ENCODE results near the gene RNU1-3.
"Not testable (repeated sequence)": the region's sequence is repeated elsewhere in the genome, so short reads cannot be mapped to it uniquely, and the experiment has no call there.

The RNU1-3 gene

GRCh38 chr1:16649390-16649789 lies 17.4 kb downstream of the RNU1-3 start:
- DNase-seq (ENCODE audit: low spot score); H3K27me3 ChIP-seq (ENCODE audit: insufficient read depth, poor library complexity, severe bottlenecking); H3K4me1 ChIP-seq (ENCODE audit: insufficient read depth, poor library complexity, severe bottlenecking); ATAC-seq (ENCODE audit: low read depth); H3K9me3 ChIP-seq (ENCODE audit: severe bottlenecking); H3K4me3 ChIP-seq (ENCODE audit: severe bottlenecking); H3K27ac ChIP-seq (ENCODE audit: poor library complexity, severe bottlenecking); H3K36me3 ChIP-seq (ENCODE audit: low read depth): not testable (repeated sequence)

- not testable (repeated sequence) for H3K9me3 ChIP-seq (ENCODE audit: severe bottlenecking); H3K4me1 ChIP-seq (ENCODE audit: insufficient read depth, poor library complexity, severe bottlenecking); H3K27me3 ChIP-seq (ENCODE audit: insufficient read depth, poor library complexity, severe bottlenecking); H3K4me3 ChIP-seq (ENCODE audit: severe bottlenecking); H3K36me3 ChIP-seq (ENCODE audit: low read depth); ATAC-seq (ENCODE audit: low read depth); DNase-seq (ENCODE audit: low spot score); H3K27ac ChIP-seq (ENCODE audit: poor library complexity, severe bottlenecking)
Observed at GRCh38 chr1:16648756-16649155, 18.0 kb downstream of the RNU1-3 start.

GRCh38 chr1:16648250-16648649 lies 18.5 kb downstream of the RNU1-3 start:
- not testable (repeated sequence) for H3K27me3 ChIP-seq (ENCODE audit: insufficient read depth, poor library complexity, severe bottlenecking); H3K4me1 ChIP-seq (ENCODE audit: insufficient read depth, poor library complexity, severe bottlenecking); H3K27ac ChIP-seq (ENCODE audit: poor library complexity, severe bottlenecking); H3K36me3 ChIP-seq (ENCODE audit: low read depth); ATAC-seq (ENCODE audit: low read depth); DNase-seq (ENCODE audit: low spot score); H3K4me3 ChIP-seq (ENCODE audit: severe bottlenecking); H3K9me3 ChIP-seq (ENCODE audit: severe bottlenecking)

GRCh38 chr1:16647179-16648176 lies 19.3 kb downstream of the RNU1-3 start:
- peak; percentile 34 for ATAC-seq (ENCODE audit: low read depth)
- H3K27ac ChIP-seq (ENCODE audit: poor library complexity, severe bottlenecking); H3K4me3 ChIP-seq (ENCODE audit: severe bottlenecking); H3K9me3 ChIP-seq (ENCODE audit: severe bottlenecking); H3K36me3 ChIP-seq (ENCODE audit: low read depth); H3K4me1 ChIP-seq (ENCODE audit: insufficient read depth, poor library complexity, severe bottlenecking); H3K27me3 ChIP-seq (ENCODE audit: insufficient read depth, poor library complexity, severe bottlenecking): not testable (repeated sequence)
- peak; percentile 35 for DNase-seq (ENCODE audit: low spot score)

- not testable (repeated sequence) for ATAC-seq (ENCODE audit: low read depth); H3K4me1 ChIP-seq (ENCODE audit: insufficient read depth, poor library complexity, severe bottlenecking); H3K27me3 ChIP-seq (ENCODE audit: insufficient read depth, poor library complexity, severe bottlenecking); H3K36me3 ChIP-seq (ENCODE audit: low read depth); H3K27ac ChIP-seq (ENCODE audit: poor library complexity, severe bottlenecking); H3K4me3 ChIP-seq (ENCODE audit: severe bottlenecking); H3K9me3 ChIP-seq (ENCODE audit: severe bottlenecking); DNase-seq (ENCODE audit: low spot score)
Observed at GRCh38 chr1:16646716-16647115, 20.0 kb downstream of the RNU1-3 start.

GRCh38 chr1:16646061-16646664 lies 20.6 kb downstream of the RNU1-3 start:
- not testable (repeated sequence) for H3K27ac ChIP-seq (ENCODE audit: poor library complexity, severe bottlenecking); H3K9me3 ChIP-seq (ENCODE audit: severe bottlenecking); H3K27me3 ChIP-seq (ENCODE audit: insufficient read depth, poor library complexity, severe bottlenecking); H3K36me3 ChIP-seq (ENCODE audit: low read depth); ATAC-seq (ENCODE audit: low read depth); H3K4me3 ChIP-seq (ENCODE audit: severe bottlenecking); H3K4me1 ChIP-seq (ENCODE audit: insufficient read depth, poor library complexity, severe bottlenecking)
- DNase-seq (ENCODE audit: low spot score), result peak; percentile 70

GRCh38 chr1:16645271-16646060 lies 21.3 kb downstream of the RNU1-3 start:
- H3K9me3 ChIP-seq (ENCODE audit: severe bottlenecking); ATAC-seq (ENCODE audit: low read depth); H3K4me1 ChIP-seq (ENCODE audit: insufficient read depth, poor library complexity, severe bottlenecking); H3K36me3 ChIP-seq (ENCODE audit: low read depth); H3K27me3 ChIP-seq (ENCODE audit: insufficient read depth, poor library complexity, severe bottlenecking): not testable (repeated sequence)
- peak; percentile 76 for DNase-seq (ENCODE audit: low spot score)
- Histone ChIP-seq H3K4me3 (ENCODE audit: severe bottlenecking) (peak overlapping the region; percentile 96), H3K27ac (ENCODE audit: poor library complexity, severe bottlenecking) (peak overlapping the region; percentile 18)

GRCh38 chr1:16644482-16645270 lies 22.1 kb downstream of the RNU1-3 start:
- peak; percentile 66 for ATAC-seq (ENCODE audit: low read depth)
- H3K27me3 ChIP-seq (ENCODE audit: insufficient read depth, poor library complexity, severe bottlenecking), result not testable (repeated sequence)
- peak overlapping the region; percentile 18 for H3K27ac ChIP-seq (ENCODE audit: poor library complexity, severe bottlenecking)

More at GRCh38 chr1:16644482-16645270, 22.1 kb downstream of the RNU1-3 start:
- H3K4me3 ChIP-seq (ENCODE audit: severe bottlenecking), result peak overlapping the region; percentile 96
- not testable (repeated sequence) for H3K4me1 ChIP-seq (ENCODE audit: insufficient read depth, poor library complexity, severe bottlenecking); H3K9me3 ChIP-seq (ENCODE audit: severe bottlenecking); H3K36me3 ChIP-seq (ENCODE audit: low read depth)
- DNase-seq (ENCODE audit: low spot score), result peak; percentile 96

Measured in RWPE2 (cell line).